Measurements from ENCODE around the gene SPAG16. TPM values are rescaled to one million over a fixed set of nuclear protein-coding genes. Genes with fewer than 3 reads are reported as not detected.

SPAG16 gene
- total RNA-seq, 1 experiment from 2014 or later = 0.30 TPM

DNA sequence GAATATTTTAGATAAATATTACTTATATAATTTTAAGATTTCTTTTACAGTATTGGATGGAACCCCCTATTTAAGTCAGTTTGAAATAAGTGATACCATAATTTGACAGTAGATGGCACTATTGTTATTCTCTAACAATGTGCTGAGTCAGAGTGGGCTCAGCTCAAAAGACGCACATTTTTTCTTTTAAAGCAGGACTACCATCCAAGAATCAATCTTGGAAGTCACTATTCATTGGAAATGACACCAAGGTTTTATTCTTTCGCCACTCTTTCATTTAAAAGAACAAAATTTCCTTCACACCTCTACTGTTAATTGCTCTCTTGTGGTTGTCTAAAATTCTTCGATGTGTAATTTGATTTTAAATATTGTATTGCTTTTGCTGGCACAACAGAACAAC lies 32.6 kb upstream of the SPAG16 start:
- intact Hi-C loops (cut with micrococcal nuclease) = loop anchor here (2.0 to 10.0 kb wide), 4 partner anchors 543 to 1751 kb away; no protein-coding TSS in a partner anchor
- H3K9me2 ChIP-seq (ENCODE audit: insufficient read depth) = no peaks in the 10 kb centered on the region
- no peaks in the 10 kb centered on the region for H3K36me3 ChIP-seq (ENCODE audit: control insufficient read depth in 1 of 2, insufficient read depth in 2 of 2, low read length in 2 of 2)
- POLR2A ChIA-PET = no interaction called here
- RAD21 ChIA-PET (ENCODE audit: low non-redundant PET in 1 of 2, low total read pairs in 2 of 2, uncharacterized antibody in 2 of 2, unreplicated experiment in 2 of 2) = no interaction called here
- H3K9ac ChIP-seq (ENCODE audit: low read length) = no peak overlapping the region
- no peak overlapping the region for H3K4me3 ChIP-seq (replicated peaks in 1 of 2; ENCODE audit: low read depth in 1 of 2, low read length in 2 of 2)
- no peak overlapping the region for H3K27ac ChIP-seq (ENCODE audit: low read depth, low read length)
- TF ChIP-seq, protein P1, sequence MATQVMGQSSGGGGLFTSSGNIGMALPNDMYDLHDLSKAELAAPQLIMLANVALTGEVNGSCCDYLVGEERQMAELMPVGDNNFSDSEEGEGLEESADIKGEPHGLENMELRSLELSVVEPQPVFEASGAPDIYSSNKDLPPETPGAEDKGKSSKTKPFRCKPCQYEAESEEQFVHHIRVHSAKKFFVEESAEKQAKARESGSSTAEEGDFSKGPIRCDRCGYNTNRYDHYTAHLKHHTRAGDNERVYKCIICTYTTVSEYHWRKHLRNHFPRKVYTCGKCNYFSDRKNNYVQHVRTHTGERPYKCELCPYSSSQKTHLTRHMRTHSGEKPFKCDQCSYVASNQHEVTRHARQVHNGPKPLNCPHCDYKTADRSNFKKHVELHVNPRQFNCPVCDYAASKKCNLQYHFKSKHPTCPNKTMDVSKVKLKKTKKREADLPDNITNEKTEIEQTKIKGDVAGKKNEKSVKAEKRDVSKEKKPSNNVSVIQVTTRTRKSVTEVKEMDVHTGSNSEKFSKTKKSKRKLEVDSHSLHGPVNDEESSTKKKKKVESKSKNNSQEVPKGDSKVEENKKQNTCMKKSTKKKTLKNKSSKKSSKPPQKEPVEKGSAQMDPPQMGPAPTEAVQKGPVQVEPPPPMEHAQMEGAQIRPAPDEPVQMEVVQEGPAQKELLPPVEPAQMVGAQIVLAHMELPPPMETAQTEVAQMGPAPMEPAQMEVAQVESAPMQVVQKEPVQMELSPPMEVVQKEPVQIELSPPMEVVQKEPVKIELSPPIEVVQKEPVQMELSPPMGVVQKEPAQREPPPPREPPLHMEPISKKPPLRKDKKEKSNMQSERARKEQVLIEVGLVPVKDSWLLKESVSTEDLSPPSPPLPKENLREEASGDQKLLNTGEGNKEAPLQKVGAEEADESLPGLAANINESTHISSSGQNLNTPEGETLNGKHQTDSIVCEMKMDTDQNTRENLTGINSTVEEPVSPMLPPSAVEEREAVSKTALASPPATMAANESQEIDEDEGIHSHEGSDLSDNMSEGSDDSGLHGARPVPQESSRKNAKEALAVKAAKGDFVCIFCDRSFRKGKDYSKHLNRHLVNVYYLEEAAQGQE (IDR thresholded peaks at IDR 0.05; ENCODE audit: low read depth) = no peak
- TF ChIP-seq, protein P2, sequence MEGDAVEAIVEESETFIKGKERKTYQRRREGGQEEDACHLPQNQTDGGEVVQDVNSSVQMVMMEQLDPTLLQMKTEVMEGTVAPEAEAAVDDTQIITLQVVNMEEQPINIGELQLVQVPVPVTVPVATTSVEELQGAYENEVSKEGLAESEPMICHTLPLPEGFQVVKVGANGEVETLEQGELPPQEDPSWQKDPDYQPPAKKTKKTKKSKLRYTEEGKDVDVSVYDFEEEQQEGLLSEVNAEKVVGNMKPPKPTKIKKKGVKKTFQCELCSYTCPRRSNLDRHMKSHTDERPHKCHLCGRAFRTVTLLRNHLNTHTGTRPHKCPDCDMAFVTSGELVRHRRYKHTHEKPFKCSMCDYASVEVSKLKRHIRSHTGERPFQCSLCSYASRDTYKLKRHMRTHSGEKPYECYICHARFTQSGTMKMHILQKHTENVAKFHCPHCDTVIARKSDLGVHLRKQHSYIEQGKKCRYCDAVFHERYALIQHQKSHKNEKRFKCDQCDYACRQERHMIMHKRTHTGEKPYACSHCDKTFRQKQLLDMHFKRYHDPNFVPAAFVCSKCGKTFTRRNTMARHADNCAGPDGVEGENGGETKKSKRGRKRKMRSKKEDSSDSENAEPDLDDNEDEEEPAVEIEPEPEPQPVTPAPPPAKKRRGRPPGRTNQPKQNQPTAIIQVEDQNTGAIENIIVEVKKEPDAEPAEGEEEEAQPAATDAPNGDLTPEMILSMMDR (IDR thresholded peaks at IDR 0.05 in 2 of 3, conservative IDR thresholded peaks at IDR 0.05 in 1 of 3; ENCODE audit: borderline replicate concordance in 1 of 3, insufficient read depth in 1 of 3, low read depth in 2 of 3, low read length in 2 of 3) = peak; percentile 22 to 63 (median 56); a peak in 3 of 6 replicates
- TF ChIP-seq FOSL1 (IDR thresholded peaks at IDR 0.05; ENCODE audit: low read depth) (0 out of 2 replicates have a peak, but pooled peaks have one; percentile 4), RAD21 (IDR thresholded peaks at IDR 0.05; ENCODE audit: low read depth) (peak; percentile 87), CBX3 (IDR thresholded peaks at IDR 0.05; ENCODE audit: low read depth) (0 out of 2 replicates have a peak, but pooled peaks have one; percentile 19)
- H3K9me3 ChIP-seq (ENCODE audit: control insufficient read depth in 1 of 2, insufficient read depth in 1 of 2, low read depth in 1 of 2, low read length in 2 of 2) = no peaks in the 10 kb centered on the region
- H3K4me1 ChIP-seq (ENCODE audit: control insufficient read depth in 1 of 2, insufficient read depth in 2 of 2, low read length in 2 of 2) = no peaks in the 10 kb centered on the region
- H3K79me2 ChIP-seq (ENCODE audit: insufficient read depth, low read length) = no peaks in the 10 kb centered on the region
- CTCF ChIA-PET = no interaction called here
- no peaks in the 10 kb centered on the region for H3K27me3 ChIP-seq (ENCODE audit: insufficient read depth, low read length)
- peak overlapping the region; percentile 81 for H2AFZ ChIP-seq (ENCODE audit: low read depth, low read length, poor library complexity, severe bottlenecking)
- peak; percentile 50 for DNase-seq (ENCODE audit: low read depth, low spot score)
- H4K20me1 ChIP-seq (ENCODE audit: insufficient read depth) = no peaks in the 10 kb centered on the region
- H3K4me2 ChIP-seq (ENCODE audit: low read length) = peak overlapping the region; percentile 22; the same call in 1 of the 2 replicates
- ATAC-seq = peak; percentile 88
- no TSS peak for BruUV-seq (replicated peaks)
